WTC11 (cell line): ENCODE data around the gene SPATA13.

Experiments used
- CTCF ChIP-seq: fragments of 200-600 bp; IDR thresholded peaks from 2 replicates; pipeline ENCODE4 v1.8.0; 2022; ENCODE audit warnings: antibody characterized with exemption
- FOXP4 ChIP-seq: sonication (generic); formaldehyde crosslinking; IDR thresholded peaks from 2 replicates; pipeline ENCODE4 v1.8.0; 2022; ENCODE audit warnings: mild to moderate bottlenecking, missing genetic modification reagents
- GABPB1 ChIP-seq: sonication (generic); formaldehyde crosslinking; IDR thresholded peaks from 2 replicates; pipeline ENCODE4 v1.8.1; 2023; ENCODE audit warnings: mild to moderate bottlenecking, missing genetic modification reagents
- MAX ChIP-seq: sonication (generic); formaldehyde crosslinking; IDR thresholded peaks from 2 replicates; pipeline ENCODE4 v1.8.0; 2022; ENCODE audit warnings: mild to moderate bottlenecking, missing genetic modification reagents
- SP1 ChIP-seq: sonication (generic); formaldehyde crosslinking; conservative IDR thresholded peaks from 2 replicates; pipeline ENCODE4 v1.8.1; 2022; ENCODE audit warnings: missing genetic modification reagents
- ZBTB21 ChIP-seq: sonication (generic); formaldehyde crosslinking; IDR thresholded peaks from 2 replicates; pipeline ENCODE4 v1.8.1; 2023; ENCODE audit warnings: mild to moderate bottlenecking, missing genetic modification reagents, borderline replicate concordance

- no peak for TF ChIP-seq FOXP4 (CRISPR knock-in tag)
- TF ChIP-seq CTCF: no peak
- TF ChIP-seq MAX (CRISPR knock-in tag): no peak
- TF ChIP-seq SP1: no peak
- no peak for TF ChIP-seq ZBTB21 (CRISPR knock-in tag)
- no peak for TF ChIP-seq GABPB1
Measured at GRCh38 chr13:24269821-24270220, 109.3 kb downstream of the SPATA13 start.
